HG03378 (cell line): Measurements from ENCODE around the gene FCRL3.

ENCODE experiments used
- ATAC-seq: cut with Tn5 transposase; IDR thresholded peaks from one replicate; pipeline ENCODE4 v1.9.1; 2021; ENCODE audit warnings: mild to moderate bottlenecking, moderate library complexity; ENCODE audit not compliant: unreplicated experiment

FCRL3 gene

GRCh38 chr1:157682710-157683437, 17.7 kb downstream of the FCRL3 start:
- ATAC-seq, result no peak

GRCh38 chr1:157678721-157679120, 21.8 kb downstream of the FCRL3 start:
- ATAC-seq, result no peak

GRCh38 chr1:157673008-157673407, 27.6 kb downstream of the FCRL3 start:
- no peak for ATAC-seq

- no peak for ATAC-seq
Observed at GRCh38 chr1:157671895-157672294, 28.7 kb downstream of the FCRL3 start.

- ATAC-seq, result no peak
Observed at GRCh38 chr1:157659576-157660247, 40.9 kb downstream of the FCRL3 start.

- no peak for ATAC-seq
Observed at GRCh38 chr1:157658571-157658970, 42.0 kb downstream of the FCRL3 start.

GRCh38 chr1:157653494-157653873, 47.1 kb downstream of the FCRL3 start:
- ATAC-seq, result peak; percentile 21

- ATAC-seq, result peak; percentile 98
Observed at GRCh38 chr1:157652859-157653493, 47.6 kb downstream of the FCRL3 start.

- ATAC-seq, result no peak
Observed at GRCh38 chr1:157648317-157648716, 52.3 kb downstream of the FCRL3 start.

- no peak for ATAC-seq
Observed at GRCh38 chr1:157646144-157646543, 54.4 kb downstream of the FCRL3 start.

GRCh38 chr1:157641177-157641576, 59.4 kb downstream of the FCRL3 start:
- no peak for ATAC-seq

- ATAC-seq, result no peak
Observed at GRCh38 chr1:157639800-157640199, 60.8 kb downstream of the FCRL3 start.

- ATAC-seq, result no peak
Observed at GRCh38 chr1:157628773-157629172, 71.8 kb downstream of the FCRL3 start.
